NCI-H1048 (cell line): ENCODE results near the gene NDUFA1.
"Not testable (repeated sequence)": the region's sequence is repeated elsewhere in the genome, so short reads cannot be mapped to it uniquely, and the experiment has no call there.

ENCODE experiments used
- DNase-seq: peaks from one replicate; lab custom pipeline; 2025; lab: John Stamatoyannopoulos, UW

NDUFA1 gene

DNA sequence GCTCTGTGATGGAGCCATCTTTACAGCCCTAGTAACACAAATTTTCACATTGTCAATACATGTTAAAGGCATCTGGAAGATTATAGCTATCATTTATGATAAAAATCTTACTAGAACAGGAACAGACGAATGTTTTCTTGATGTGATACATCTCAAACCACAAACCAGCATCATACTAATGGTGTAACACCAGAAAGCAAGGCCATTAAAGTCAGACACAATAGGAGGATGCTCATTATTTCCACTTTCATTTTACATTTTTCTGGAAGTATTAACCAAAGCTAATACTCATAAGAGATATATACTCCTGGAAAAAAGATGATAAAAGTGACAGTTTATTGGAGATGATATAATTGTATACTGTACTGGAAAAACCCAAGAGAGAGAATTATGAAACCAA lies 29.3 kb downstream of the NDUFA1 start:
- no peak for DNase-seq

DNA sequence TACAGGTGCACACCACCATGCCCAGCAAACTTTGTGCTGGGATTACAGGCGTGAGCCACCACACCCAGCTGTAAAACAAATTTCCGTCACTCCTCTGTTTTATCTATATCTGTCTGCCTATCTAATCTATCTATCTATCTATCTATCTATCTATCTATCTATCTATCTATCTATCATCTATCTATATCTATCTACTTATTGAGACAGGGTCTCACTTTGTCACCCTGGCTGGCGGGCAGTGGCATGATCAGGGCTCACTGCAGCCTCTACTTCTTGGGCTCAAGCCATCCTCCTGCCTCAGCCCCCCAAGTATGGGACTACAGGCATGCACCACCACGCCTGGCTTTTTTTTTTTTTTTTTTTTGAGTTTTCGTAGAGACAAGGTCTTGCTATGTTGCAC lies 44.7 kb downstream of the NDUFA1 start:
- DNase-seq: no peak

- DNase-seq: no peak
Observed at GRCh38 chrX:119917877-119918276, 46.2 kb downstream of the NDUFA1 start.

- no peak for DNase-seq
Observed at GRCh38 chrX:119919835-119920585, 48.4 kb downstream of the NDUFA1 start.

- DNase-seq: not testable (repeated sequence)
Observed at GRCh38 chrX:119922391-119922790, 50.8 kb downstream of the NDUFA1 start.
